NOMO-1 treated with dmso at 0.1 percent for 144 hours (cell line): ENCODE data around the gene ENTPD5.

ENCODE experiments used
- DNase-seq: peaks from one replicate; lab custom pipeline; 2025; ENCODE audit not compliant: unreplicated experiment; lab: John Stamatoyannopoulos, UW

Gene ENTPD5

GRCh38 chr14:74018586-74019407 is at the start of gene ENTPD5, which contains the start of gene BBOF1:
Gene ENTPD5, minus strand, starts transcription at chr14:74019288. Its CDS starts 31,186 bp downstream, at chr14:73988102.
Gene BBOF1, plus strand, starts transcription at chr14:74019349. Its CDS starts 130 bp downstream, at chr14:74019479.
- DNase-seq: peak; percentile 77

- DNase-seq: no peak
These were observed 46.9 kb upstream of the ENTPD5 start for GRCh38 chr14:74065746-74066575.

GRCh38 chr14:74064883-74065282 is 45.8 kb upstream of the ENTPD5 start:
- no peak for DNase-seq

- DNase-seq: no peak
These were observed 45.3 kb upstream of the ENTPD5 start for GRCh38 chr14:74064426-74064825.

GRCh38 chr14:74062809-74063150 is 43.7 kb upstream of the ENTPD5 start:
- DNase-seq: no peak

- no peak for DNase-seq
These were observed 30.9 kb upstream of the ENTPD5 start for GRCh38 chr14:74049876-74050495.

GRCh38 chr14:74048281-74048680 is 29.2 kb upstream of the ENTPD5 start:
- DNase-seq: no peak

- DNase-seq: no peak
These were observed 26.4 kb upstream of the ENTPD5 start for GRCh38 chr14:74045522-74045921.

- no peak for DNase-seq
These were observed 23.2 kb upstream of the ENTPD5 start for GRCh38 chr14:74042296-74042695.

- DNase-seq: peak; percentile 33
These were observed 19.2 kb upstream of the ENTPD5 start for GRCh38 chr14:74038020-74038859.

GRCh38 chr14:74035556-74035955 is 16.5 kb upstream of the ENTPD5 start:
- no peak for DNase-seq

GRCh38 chr14:74034572-74034971 is 15.5 kb upstream of the ENTPD5 start:
- no peak for DNase-seq

- no peak for DNase-seq
These were observed 10.0 kb upstream of the ENTPD5 start for GRCh38 chr14:74029136-74029535.

- DNase-seq: no peak
These were observed 3.3 kb upstream of the ENTPD5 start for GRCh38 chr14:74022346-74022745.

- DNase-seq: no peak
These were observed 485 bp upstream of the ENTPD5 start for GRCh38 chr14:74019408-74020137.

- no peak for DNase-seq
These were observed 908 bp downstream of the ENTPD5 start for GRCh38 chr14:74018174-74018585.

GRCh38 chr14:74015963-74016362 is 3.1 kb downstream of the ENTPD5 start:
- DNase-seq: no peak

- no peak for DNase-seq
These were observed 3.9 kb downstream of the ENTPD5 start for GRCh38 chr14:74015176-74015575.

- no peak for DNase-seq
These were observed 4.8 kb downstream of the ENTPD5 start for GRCh38 chr14:74014299-74014698.
